CD4-positive, alpha-beta memory T cell (primary cell): Measurements from ENCODE around the gene SLC17A3. TPM values are rescaled to one million over a fixed set of nuclear protein-coding genes. Genes with fewer than 3 reads are reported as not detected.
A peak's percentile ranks its signal among the peaks of the same experiment; 100 is the strongest.

Experiments used
- CTCF ChIA-PET: fragments of 350-600 bp; sonication (Branson Sonifier 250); formaldehyde crosslinking; loops from one replicate; lab custom pipeline; 2021; ENCODE audit warnings: inconsistent platforms; ENCODE audit not compliant: partially characterized antibody; lab: Charles Lee
- POLR2A ChIA-PET: fragments of 350-600 bp; sonication (Branson Sonifier 250); formaldehyde crosslinking; loops from one replicate; lab custom pipeline; 2021; ENCODE audit not compliant: partially characterized antibody; lab: Charles Lee
- DNase-seq, 5 donors: peaks; one replicate each; pipeline versions ENCODE4 v3.0.0 to v3.0.0-alpha.2; 2020 to 2022; ENCODE audit warnings: mixed read lengths in 1 of 5
- H3K27ac ChIP-seq: one replicate; pipeline ENCODE4 v1.7.0; 2013; ENCODE audit warnings: low read depth, low read length
- H3K27me3 ChIP-seq: 2 replicates; pipeline ENCODE4 v1.7.0; 2013; ENCODE audit warnings: mild to moderate bottlenecking, low read length, moderate library complexity; ENCODE audit not compliant: insufficient read depth
- H3K36me3 ChIP-seq: 2 replicates; pipeline ENCODE4 v1.7.0; 2013; ENCODE audit warnings: mild to moderate bottlenecking, low read length, moderate library complexity; ENCODE audit not compliant: insufficient read depth
- H3K4me1 ChIP-seq: 2 replicates; pipeline ENCODE4 v1.7.0; 2013; ENCODE audit warnings: mild to moderate bottlenecking, low read length, moderate library complexity; ENCODE audit not compliant: insufficient read depth
- H3K4me3 ChIP-seq, 2 donors: one replicate each; pipeline ENCODE4 v1.7.0; 2013; ENCODE audit warnings: low read length in 2 of 2, mild to moderate bottlenecking in 1 of 2
- H3K9me3 ChIP-seq, 2 donors: one replicate each; pipeline ENCODE4 v1.7.0; 2013; ENCODE audit warnings: low read length in 2 of 2, control low read depth in 1 of 2; ENCODE audit not compliant: control insufficient read depth in 1 of 2
- H3K27ac Mint-ChIP-seq, 7 donors: one replicate each; pipeline ENCODE4 v1.8.0; 2020 to 2021; ENCODE audit warnings: mixed read lengths in 7 of 7, mild to moderate bottlenecking in 6 of 7, inconsistent platforms in 3 of 7, moderate library complexity in 3 of 7
- H3K27me3 Mint-ChIP-seq, 2 donors: one replicate each; pipeline ENCODE4 v1.8.0; 2020 to 2021; ENCODE audit warnings: mixed read lengths in 2 of 2
- H3K36me3 Mint-ChIP-seq, 2 donors: one replicate each; pipeline ENCODE4 v1.8.0; 2020 to 2021; ENCODE audit warnings: mixed read lengths in 2 of 2, inconsistent platforms in 1 of 2, mild to moderate bottlenecking in 1 of 2
- H3K4me1 Mint-ChIP-seq, 4 donors: one replicate each; pipeline ENCODE4 v1.8.0; 2020 to 2021; ENCODE audit warnings: mixed read lengths in 4 of 4, mild to moderate bottlenecking in 1 of 4
- H3K4me3 Mint-ChIP-seq, 8 donors: one replicate each; pipeline ENCODE4 v1.8.0; 2020 to 2021; ENCODE audit warnings: mixed read lengths in 8 of 8, mild to moderate bottlenecking in 7 of 8, moderate library complexity in 6 of 8, inconsistent platforms in 3 of 8
- H3K9me3 Mint-ChIP-seq, 8 donors: one replicate each; pipeline ENCODE4 v1.8.0; 2020 to 2021; ENCODE audit warnings: mixed read lengths in 8 of 8, mild to moderate bottlenecking in 5 of 8, inconsistent platforms in 3 of 8, moderate library complexity in 1 of 8
- intact Hi-C: fragments of 100-400 bp; cut with micrococcal nuclease; formaldehyde crosslinking; loops from one replicate; pipeline ENCODE4 v1.15.1; 2023
- polyA plus RNA-seq, 2 donors: library from polyadenylated mRNA; unstranded; fragments of 300-500 nt; fragmentation: Illumina TruSeq; gene quantifications; one replicate each; pipeline ENCODE4 v1.2.3, GENCODE V29; 2021
- total RNA-seq, 2 experiments: library from RNA; stranded (reverse); gene quantifications; one replicate each; pipeline ENCODE4 v1.2.3, GENCODE V29; 2021

Gene SLC17A3
- total and polyA plus RNA-seq, 4 experiments from 2014 or later: 0.75 to 1.00 (median 0.81) TPM; not detected in 1

DNA sequence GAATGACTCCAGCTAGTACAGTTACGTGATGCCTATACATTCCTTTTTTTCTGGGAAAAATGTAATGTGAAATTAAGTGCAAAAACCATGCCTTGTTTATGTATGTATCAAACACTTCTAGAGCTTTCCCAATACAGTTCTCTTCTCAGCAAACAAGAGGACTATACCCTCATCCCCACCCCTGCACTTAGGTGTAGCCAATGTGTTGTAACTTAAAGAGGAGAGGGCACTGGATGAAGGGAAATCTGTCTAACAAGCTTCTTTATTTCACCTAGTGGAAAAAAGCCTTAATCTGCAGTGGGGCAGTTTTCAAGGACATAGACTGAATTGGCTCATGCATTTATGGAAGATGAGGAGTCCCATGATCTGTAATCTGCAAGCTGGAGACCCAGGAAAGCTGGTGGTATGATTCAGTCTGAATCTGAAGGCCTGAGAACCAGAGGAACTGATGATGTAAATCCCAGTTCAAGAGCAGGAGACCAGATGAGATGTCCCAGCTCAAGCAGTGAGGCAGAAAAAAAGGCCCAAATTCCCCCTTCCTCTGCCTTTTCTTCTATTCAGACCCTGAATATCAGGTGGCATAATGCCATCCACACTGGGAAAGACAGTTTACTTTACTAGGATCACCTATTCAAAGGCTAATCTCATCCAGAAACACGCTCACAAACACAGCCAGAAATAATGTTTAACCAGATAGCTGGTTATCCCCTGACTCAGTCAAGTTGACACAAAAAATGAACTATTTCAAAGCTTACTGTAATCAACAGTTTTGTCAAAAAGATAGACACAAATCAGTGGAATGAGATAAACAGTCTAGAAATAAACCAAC is 25.8 kb upstream of the SLC17A3 start:
- intact Hi-C loops: loop anchor here (10.0 kb wide), 1 partner anchor 345 kb away; no protein-coding TSS in a partner anchor
- Mint-ChIP-seq H3K27me3 (peaks cover 4% of the 10 kb centered on the region in 2 donors), H3K27ac (no peak overlapping the region), H3K9me3 (no peaks in the 10 kb centered on the region), H3K4me3 (no peak overlapping the region), H3K36me3 (no peaks in the 10 kb centered on the region), H3K4me1 (no peaks in the 10 kb centered on the region)
- Histone ChIP-seq H3K27ac (no peak overlapping the region), H3K9me3 (no peaks in the 10 kb centered on the region), H3K4me3 (no peak overlapping the region), H3K36me3 (no peaks in the 10 kb centered on the region), H3K27me3 (no peaks in the 10 kb centered on the region), H3K4me1 (no peaks in the 10 kb centered on the region)
- CTCF ChIA-PET: interaction anchor here (1.2 to 1.6 kb wide), 4 partner anchors 18 to 111 kb away, joined by 3 to 5 read pairs (median 3); no protein-coding TSS in a partner anchor
- POLR2A ChIA-PET: interaction anchor here (0.6 kb wide), 1 partner anchor 118 kb away, joined by 3 read pairs; a partner anchor contains a TSS
- DNase-seq: no peak

GRCh38 chr6:25899123-25899522 is 25.1 kb upstream of the SLC17A3 start:
- no peak overlapping the region for H3K4me3 Mint-ChIP-seq
- H3K27me3 ChIP-seq: no peaks in the 10 kb centered on the region
- ChIA-PET CTCF (interaction anchor here (1.2 to 1.6 kb wide), 4 partner anchors 17 to 110 kb away, joined by 3 to 5 read pairs (median 3); no protein-coding TSS in a partner anchor), POLR2A (no interaction called here)
- DNase-seq: no peak
- H3K27me3 Mint-ChIP-seq: peaks cover 2 to 4% of the 10 kb centered on the region in 2 donors
- no peaks in the 10 kb centered on the region for H3K9me3 ChIP-seq
- no peaks in the 10 kb centered on the region for H3K4me1 Mint-ChIP-seq
- intact Hi-C loops: loop anchor here (10.0 kb wide), 1 partner anchor 344 kb away; no protein-coding TSS in a partner anchor
- no peaks in the 10 kb centered on the region for H3K36me3 ChIP-seq
- no peak overlapping the region for H3K4me3 ChIP-seq
- no peaks in the 10 kb centered on the region for H3K36me3 Mint-ChIP-seq
- no peak overlapping the region for H3K27ac ChIP-seq
- no peaks in the 10 kb centered on the region for H3K4me1 ChIP-seq
- H3K27ac Mint-ChIP-seq: no peak overlapping the region
- no peaks in the 10 kb centered on the region for H3K9me3 Mint-ChIP-seq

DNA sequence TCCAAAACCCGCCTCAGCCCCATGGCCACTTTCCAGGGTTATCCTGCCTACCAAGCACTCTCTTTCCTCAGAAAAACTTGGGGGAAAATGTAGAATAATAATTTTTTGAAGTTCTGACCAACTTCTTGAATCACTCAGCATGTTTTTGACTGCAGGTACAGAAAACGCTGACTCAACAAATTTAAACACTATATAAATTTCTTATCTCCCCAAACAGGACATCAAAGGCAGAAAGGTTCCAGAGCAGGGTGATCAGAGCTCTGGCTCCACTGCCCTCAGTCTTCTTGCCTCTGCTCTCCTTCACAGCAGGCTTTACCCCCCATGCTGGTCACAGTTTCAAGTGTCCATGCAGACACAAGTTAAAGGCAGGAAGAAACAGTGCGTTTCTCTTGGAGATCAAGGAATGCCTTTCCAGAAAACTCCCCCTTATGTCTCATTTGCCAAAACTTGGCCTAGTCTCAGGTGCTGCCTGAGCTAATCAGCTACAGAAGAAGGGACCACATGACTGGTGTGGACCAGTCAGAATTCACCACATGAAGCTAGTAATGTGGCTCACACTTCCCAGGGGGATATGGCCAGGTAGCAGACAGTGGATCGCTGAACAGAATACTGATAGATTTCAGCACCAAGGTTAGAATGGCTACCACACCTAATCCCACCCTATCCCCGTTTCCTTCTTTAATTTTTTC is 24.4 kb upstream of the SLC17A3 start:
- H3K36me3 ChIP-seq: no peaks in the 10 kb centered on the region
- CTCF ChIA-PET: interaction anchor here (1.2 to 1.6 kb wide), 4 partner anchors 16 to 109 kb away, joined by 3 to 5 read pairs (median 3); no protein-coding TSS in a partner anchor
- no peaks in the 10 kb centered on the region for H3K27me3 ChIP-seq
- DNase-seq: no peak
- POLR2A ChIA-PET: no interaction called here
- H3K9me3 Mint-ChIP-seq: no peaks in the 10 kb centered on the region
- H3K9me3 ChIP-seq: no peaks in the 10 kb centered on the region
- intact Hi-C loops: loop anchor here (10.0 kb wide), 1 partner anchor 344 kb away; no protein-coding TSS in a partner anchor
- H3K4me1 ChIP-seq: no peaks in the 10 kb centered on the region
- H3K4me3 Mint-ChIP-seq: no peak overlapping the region
- no peak overlapping the region for H3K27ac Mint-ChIP-seq
- no peaks in the 10 kb centered on the region for H3K4me1 Mint-ChIP-seq
- no peak overlapping the region for H3K4me3 ChIP-seq
- no peak overlapping the region for H3K27ac ChIP-seq
- H3K36me3 Mint-ChIP-seq: no peaks in the 10 kb centered on the region
- peaks cover 2 to 4% of the 10 kb centered on the region in 2 donors for H3K27me3 Mint-ChIP-seq

DNA sequence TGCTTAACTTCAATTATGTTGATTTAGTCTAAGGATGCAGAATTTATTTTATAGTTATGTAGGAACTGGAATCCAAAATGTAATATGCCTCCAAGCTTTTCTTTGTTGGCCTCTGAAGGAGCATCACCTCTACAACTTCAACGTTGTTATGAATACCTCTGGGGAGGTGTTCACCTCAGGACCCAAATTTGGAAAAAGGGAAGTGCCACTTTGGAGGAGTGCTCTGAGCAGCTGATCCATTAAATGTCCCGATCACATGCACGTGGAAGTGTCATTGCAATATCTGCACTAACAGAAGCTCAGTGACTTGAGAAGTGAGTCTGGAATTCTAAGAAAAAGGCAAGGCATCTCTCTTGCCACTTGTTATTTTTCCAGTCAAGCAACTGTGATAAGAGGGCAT is 22.2 kb upstream of the SLC17A3 start:
- no peaks in the 10 kb centered on the region for H3K36me3 Mint-ChIP-seq
- ChIA-PET CTCF (interaction anchor here (1.0 to 2.5 kb wide), 5 partner anchors 13 to 176 kb away, joined by 3 to 6 read pairs (median 4); no protein-coding TSS in a partner anchor), POLR2A (no interaction called here)
- no peak overlapping the region for H3K4me3 ChIP-seq
- no peak overlapping the region for H3K4me3 Mint-ChIP-seq
- no peaks in the 10 kb centered on the region for H3K27me3 Mint-ChIP-seq
- H3K4me1 ChIP-seq: no peaks in the 10 kb centered on the region
- DNase-seq: no peak
- no peaks in the 10 kb centered on the region for H3K4me1 Mint-ChIP-seq
- no peaks in the 10 kb centered on the region for H3K27me3 ChIP-seq
- peak overlapping the region in 1 of 7 donors; percentile 19 for H3K27ac Mint-ChIP-seq
- H3K9me3 ChIP-seq: no peaks in the 10 kb centered on the region
- no peaks in the 10 kb centered on the region for H3K36me3 ChIP-seq
- H3K27ac ChIP-seq: no peak overlapping the region
- intact Hi-C loops: loop anchor here (10.0 kb wide), 1 partner anchor 341 kb away; no protein-coding TSS in a partner anchor
- no peaks in the 10 kb centered on the region for H3K9me3 Mint-ChIP-seq

DNA sequence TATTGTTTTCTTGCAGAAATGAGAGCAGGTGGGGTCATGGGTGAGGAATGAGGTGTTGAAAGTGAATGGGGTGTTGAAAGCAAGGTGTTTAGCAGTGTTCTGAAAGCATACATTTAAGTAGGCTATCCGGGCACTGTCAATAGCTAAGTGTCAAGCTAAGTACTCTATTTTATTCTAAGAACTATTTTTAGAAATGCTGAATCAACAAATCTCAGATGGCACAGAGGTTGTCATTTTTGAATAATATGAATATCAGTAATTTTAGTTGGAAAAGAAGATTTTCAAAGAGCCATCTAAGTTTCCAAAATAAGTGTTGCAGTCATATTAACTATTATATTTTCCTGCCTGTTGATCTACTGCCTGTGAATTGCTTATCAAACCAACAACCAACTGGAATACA is 21.7 kb upstream of the SLC17A3 start:
- Mint-ChIP-seq H3K27me3 (no peaks in the 10 kb centered on the region), H3K9me3 (no peaks in the 10 kb centered on the region), H3K4me3 (no peak overlapping the region), H3K27ac (no peak overlapping the region), H3K36me3 (no peaks in the 10 kb centered on the region), H3K4me1 (no peaks in the 10 kb centered on the region)
- DNase-seq: no peak
- ChIA-PET CTCF (interaction anchor here (1.0 to 2.5 kb wide), 5 partner anchors 13 to 176 kb away, joined by 3 to 6 read pairs (median 4); no protein-coding TSS in a partner anchor), POLR2A (no interaction called here)
- H3K4me3 ChIP-seq: no peak overlapping the region
- intact Hi-C loops: loop anchor here (10.0 kb wide), 1 partner anchor 341 kb away; no protein-coding TSS in a partner anchor
- no peaks in the 10 kb centered on the region for H3K36me3 ChIP-seq
- no peaks in the 10 kb centered on the region for H3K9me3 ChIP-seq
- H3K4me1 ChIP-seq: no peaks in the 10 kb centered on the region
- H3K27ac ChIP-seq: no peak overlapping the region
- no peaks in the 10 kb centered on the region for H3K27me3 ChIP-seq

DNA sequence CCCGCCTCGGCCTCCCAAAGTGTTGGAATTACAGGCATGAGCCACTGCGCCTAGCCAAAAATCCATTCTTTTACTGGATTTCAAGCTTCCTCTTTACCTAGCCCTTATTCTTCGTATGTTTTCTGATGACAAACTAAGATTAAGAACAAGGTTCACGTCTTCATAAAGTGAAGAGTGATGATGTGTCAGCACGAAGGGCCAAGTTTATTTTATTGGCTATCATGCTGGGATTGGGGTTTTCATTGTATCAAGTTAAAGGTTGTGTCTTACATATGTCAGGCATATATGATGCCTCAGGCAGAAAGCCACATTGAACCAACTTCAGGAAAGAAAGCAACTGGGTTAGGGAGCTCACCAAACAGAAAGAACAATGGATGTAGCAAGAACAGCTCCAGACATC is 19.7 kb upstream of the SLC17A3 start:
- H3K27ac ChIP-seq: no peak overlapping the region
- no peaks in the 10 kb centered on the region for H3K36me3 ChIP-seq
- Mint-ChIP-seq H3K27me3 (no peaks in the 10 kb centered on the region), H3K4me3 (no peak overlapping the region), H3K27ac (no peak overlapping the region), H3K36me3 (no peaks in the 10 kb centered on the region), H3K4me1 (no peaks in the 10 kb centered on the region), H3K9me3 (no peaks in the 10 kb centered on the region)
- no peak for DNase-seq
- H3K27me3 ChIP-seq: no peaks in the 10 kb centered on the region
- no peak overlapping the region for H3K4me3 ChIP-seq
- no peaks in the 10 kb centered on the region for H3K4me1 ChIP-seq
- intact Hi-C loops: loop anchor here (10.0 kb wide), 1 partner anchor 339 kb away; no protein-coding TSS in a partner anchor
- no peaks in the 10 kb centered on the region for H3K9me3 ChIP-seq
- ChIA-PET POLR2A (no interaction called here), CTCF (interaction anchor here (1.1 kb wide), 2 partner anchors 12 to 174 kb away, joined by 3 read pairs; no protein-coding TSS in a partner anchor)
